SK-N-SH (cell line): ENCODE data around the gene MOCS2. TPM values are rescaled to one million over a fixed set of nuclear protein-coding genes. Genes with fewer than 3 reads are reported as not detected.

Experiments used
- CTCF ChIA-PET: fragments of 300-600, 350-600 bp; formaldehyde crosslinking; extraction: SDS; loops from one replicate; lab custom pipeline; 2021; lab: Yijun Ruan, JAX
- POLR2A ChIA-PET: fragments of 350-600 bp; sonication (Branson Sonifier 250); formaldehyde crosslinking; extraction: SDS; loops from one replicate; lab custom pipeline; 2020; ENCODE audit warnings: antibody characterized with exemption, inconsistent platforms; lab: Yijun Ruan, JAX
- DNase-seq: peaks from one replicate; pipeline ENCODE4 v3.0.0; 2012
- H2AFZ ChIP-seq: fragments of 200-600 bp; sonication (generic); 2 replicates; pipeline ENCODE4 v1.8.1; 2016; ENCODE audit warnings: antibody characterized with exemption, mild to moderate bottlenecking, low read depth
- H3F3A ChIP-seq: fragments of 200-600 bp; sonication (generic); replicated peaks from 2 replicates; pipeline ENCODE3; 2016; ENCODE audit warnings: antibody characterized with exemption, mild to moderate bottlenecking; ENCODE audit not compliant: insufficient read depth
- H3K27ac ChIP-seq, 2 experiments: fragments of 200-500 bp in 1 of 2; fragments of 200-600 bp in 1 of 2; sonication (Bioruptor generic) in 1 of 2; sonication (generic), shearing (Covaris generic) in 1 of 2; 2 replicates each; pipeline versions ENCODE4 v1.5.1 to v1.6.1; 2014 to 2016; ENCODE audit warnings: low read depth in 2 of 2, inconsistent platforms in 1 of 2, low read length in 1 of 2, mild to moderate bottlenecking in 1 of 2, mixed read lengths in 1 of 2
- H3K27me3 ChIP-seq: fragments of 200-600 bp; sonication (generic), shearing (Covaris generic); 2 replicates; pipeline ENCODE4 v1.6.1; 2016; ENCODE audit warnings: mixed run types; ENCODE audit not compliant: insufficient read depth
- H3K36me3 ChIP-seq, 2 experiments: fragments of 200-500 bp in 1 of 2; fragments of 200-600 bp in 1 of 2; sonication (Bioruptor generic) in 1 of 2; sonication (generic) in 1 of 2; replicated peaks in 1 of 2; 2 replicates each; pipeline versions ENCODE3 to v1.5.1; 2014 to 2016; ENCODE audit warnings: low read length in 1 of 2, mild to moderate bottlenecking in 1 of 2; ENCODE audit not compliant: insufficient read depth in 2 of 2, control insufficient read depth in 1 of 2
- H3K4me1 ChIP-seq, 2 experiments: fragments of 200-500 bp in 1 of 2; fragments of 200-600 bp in 1 of 2; sonication (Bioruptor generic) in 1 of 2; sonication (generic), shearing (Covaris generic) in 1 of 2; 2 replicates each; pipeline versions ENCODE4 v1.5.1 to v1.6.1; 2014 to 2016; ENCODE audit warnings: low read depth in 1 of 2, low read length in 1 of 2, mixed run types in 1 of 2; ENCODE audit not compliant: insufficient read depth in 2 of 2, control insufficient read depth in 1 of 2
- H3K4me2 ChIP-seq: fragments of 200-600 bp; sonication (generic), shearing (Covaris generic); 2 replicates; pipeline ENCODE4 v1.6.1; 2017; ENCODE audit warnings: mixed run types
- H3K4me3 ChIP-seq, 2 experiments: fragments of 200-500 bp in 1 of 2; fragments of 200-600 bp in 1 of 2; sonication (Bioruptor generic) in 1 of 2; sonication (generic), shearing (Covaris generic) in 1 of 2; 2 replicates each; pipeline versions ENCODE4 v1.5.1 to v1.8.1; 2014 to 2016; ENCODE audit warnings: low read depth in 2 of 2, inconsistent platforms in 1 of 2, low read length in 1 of 2, mild to moderate bottlenecking in 1 of 2, mixed read lengths in 1 of 2, moderate library complexity in 1 of 2
- H3K79me2 ChIP-seq: fragments of 200-600 bp; sonication (generic); 2 replicates; pipeline ENCODE4 v1.8.1; 2017; ENCODE audit warnings: mild to moderate bottlenecking; ENCODE audit not compliant: insufficient read depth
- H3K9ac ChIP-seq: fragments of 200-600 bp; sonication (generic); 2 replicates; pipeline ENCODE4 v1.6.1; 2017; ENCODE audit warnings: mixed run types
- H3K9me2 ChIP-seq: fragments of 200-600 bp; sonication (generic); 2 replicates; pipeline ENCODE4 v1.6.1; 2017; ENCODE audit warnings: mixed run types
- H3K9me3 ChIP-seq: fragments of 200-600 bp; sonication (generic); 2 replicates; pipeline ENCODE4 v1.6.1; 2017; ENCODE audit warnings: mixed run types, mild to moderate bottlenecking, moderate library complexity
- H4K20me1 ChIP-seq: fragments of 200-600 bp; sonication (generic); 2 replicates; pipeline ENCODE4 v1.6.1; 2017; ENCODE audit warnings: mild to moderate bottlenecking, mixed run types; ENCODE audit not compliant: insufficient read depth
- GATA2 ChIP-seq: sonication (generic); formaldehyde crosslinking; IDR thresholded peaks from 2 replicates; pipeline ENCODE4 v1.5.0; 2020; ENCODE audit warnings: mild to moderate bottlenecking, missing genetic modification reagents
- MEF2A ChIP-seq: IDR thresholded peaks from 2 replicates; pipeline ENCODE4 v1.4.0; 2012; ENCODE audit warnings: low read depth, borderline replicate concordance
- RFX5 ChIP-seq: IDR thresholded peaks from 2 replicates; pipeline ENCODE4 v1.6.1; 2012; ENCODE audit warnings: mild to moderate bottlenecking, improper control_type of control experiment, low read length
- SIN3A ChIP-seq: IDR thresholded peaks from 2 replicates; pipeline ENCODE4 v1.6.1; 2012; ENCODE audit warnings: low read depth, mild to moderate bottlenecking, low read length, moderate library complexity, borderline replicate concordance
- TAF1 ChIP-seq: IDR thresholded peaks from 2 replicates; pipeline ENCODE4 v1.6.1; 2012; ENCODE audit warnings: low read depth, mild to moderate bottlenecking, low read length, moderate library complexity, borderline replicate concordance
- WGBS: methylation state at CpG from one replicate; pipeline ENCODE4 v1.1.6; 2017; ENCODE audit warnings: low lambda C conversion rate; 5-methylcytosine and 5-hydroxymethylcytosine counted together
- polyA plus RNA-seq, 3 experiments: library from polyadenylated mRNA; depleted of rRNA; stranded (reverse); fragments of >200 nt; gene quantifications; 2 replicates each; pipeline ENCODE4 v1.2.3, GENCODE V29; 2012
- TF ChIP-seq, protein P1 (sequence below): IDR thresholded peaks from 2 replicates; pipeline ENCODE4 v1.6.1; 2012; ENCODE audit warnings: mild to moderate bottlenecking, low read depth, low read length, moderate library complexity
- TF ChIP-seq, protein P2 (sequence below): IDR thresholded peaks from 2 replicates; pipeline ENCODE4 v1.4.0; 2012; ENCODE audit warnings: low read depth
- TF ChIP-seq, protein P3 (sequence below): IDR thresholded peaks from 2 replicates; pipeline ENCODE4 v1.4.0; 2012; ENCODE audit warnings: low read depth, borderline replicate concordance

The MOCS2 gene
- polyA plus RNA-seq, 1 of the 3 experiments (the other 2 are of a cell fraction): 26.4 TPM

DNA sequence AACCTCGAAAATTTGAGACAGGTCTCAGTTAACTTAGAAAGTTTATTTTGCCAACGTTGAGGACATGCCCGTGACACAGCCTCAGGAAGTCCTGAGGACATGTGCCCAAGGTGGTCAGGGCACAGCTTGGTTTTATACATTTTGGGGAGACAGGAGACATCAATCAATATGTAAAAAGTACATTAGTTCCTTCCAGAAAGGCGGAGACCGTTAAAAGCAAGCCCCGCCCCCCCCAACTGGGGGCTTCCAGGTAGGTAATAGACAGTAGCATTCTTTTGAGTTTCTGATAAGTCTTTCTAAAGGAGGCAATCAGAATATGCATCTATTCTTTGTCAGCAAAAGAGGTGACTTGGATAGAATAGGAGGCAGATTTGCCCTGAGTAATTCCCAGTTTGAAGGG lies 599 bp upstream of the MOCS2 start (continued):
- no peak for TF ChIP-seq RFX5
- TF ChIP-seq, protein P1, sequence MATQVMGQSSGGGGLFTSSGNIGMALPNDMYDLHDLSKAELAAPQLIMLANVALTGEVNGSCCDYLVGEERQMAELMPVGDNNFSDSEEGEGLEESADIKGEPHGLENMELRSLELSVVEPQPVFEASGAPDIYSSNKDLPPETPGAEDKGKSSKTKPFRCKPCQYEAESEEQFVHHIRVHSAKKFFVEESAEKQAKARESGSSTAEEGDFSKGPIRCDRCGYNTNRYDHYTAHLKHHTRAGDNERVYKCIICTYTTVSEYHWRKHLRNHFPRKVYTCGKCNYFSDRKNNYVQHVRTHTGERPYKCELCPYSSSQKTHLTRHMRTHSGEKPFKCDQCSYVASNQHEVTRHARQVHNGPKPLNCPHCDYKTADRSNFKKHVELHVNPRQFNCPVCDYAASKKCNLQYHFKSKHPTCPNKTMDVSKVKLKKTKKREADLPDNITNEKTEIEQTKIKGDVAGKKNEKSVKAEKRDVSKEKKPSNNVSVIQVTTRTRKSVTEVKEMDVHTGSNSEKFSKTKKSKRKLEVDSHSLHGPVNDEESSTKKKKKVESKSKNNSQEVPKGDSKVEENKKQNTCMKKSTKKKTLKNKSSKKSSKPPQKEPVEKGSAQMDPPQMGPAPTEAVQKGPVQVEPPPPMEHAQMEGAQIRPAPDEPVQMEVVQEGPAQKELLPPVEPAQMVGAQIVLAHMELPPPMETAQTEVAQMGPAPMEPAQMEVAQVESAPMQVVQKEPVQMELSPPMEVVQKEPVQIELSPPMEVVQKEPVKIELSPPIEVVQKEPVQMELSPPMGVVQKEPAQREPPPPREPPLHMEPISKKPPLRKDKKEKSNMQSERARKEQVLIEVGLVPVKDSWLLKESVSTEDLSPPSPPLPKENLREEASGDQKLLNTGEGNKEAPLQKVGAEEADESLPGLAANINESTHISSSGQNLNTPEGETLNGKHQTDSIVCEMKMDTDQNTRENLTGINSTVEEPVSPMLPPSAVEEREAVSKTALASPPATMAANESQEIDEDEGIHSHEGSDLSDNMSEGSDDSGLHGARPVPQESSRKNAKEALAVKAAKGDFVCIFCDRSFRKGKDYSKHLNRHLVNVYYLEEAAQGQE: no peak
- TF ChIP-seq, protein P2, sequence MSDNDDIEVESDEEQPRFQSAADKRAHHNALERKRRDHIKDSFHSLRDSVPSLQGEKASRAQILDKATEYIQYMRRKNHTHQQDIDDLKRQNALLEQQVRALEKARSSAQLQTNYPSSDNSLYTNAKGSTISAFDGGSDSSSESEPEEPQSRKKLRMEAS: no peak

DNA sequence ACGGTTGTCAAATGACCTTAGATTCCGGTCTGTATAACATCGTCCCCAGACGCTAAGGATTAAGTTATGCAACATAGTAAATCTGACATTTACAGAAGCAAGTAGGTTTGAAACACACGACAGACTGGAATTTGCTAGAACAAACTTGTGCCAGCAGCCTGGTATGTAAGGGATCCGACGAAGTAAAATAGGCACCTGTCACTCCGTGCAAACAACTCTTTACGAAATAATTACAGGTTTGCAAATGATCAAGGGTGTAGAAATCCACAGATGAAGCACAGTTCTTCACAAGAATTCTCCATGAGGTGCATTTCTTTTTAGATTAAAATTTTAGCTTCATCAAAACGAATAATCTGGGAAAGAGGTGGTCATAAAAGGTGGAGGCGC lies 508 bp downstream of the MOCS2 start:
- WGBS: 3% methylated on average over 11 of the region's 11 CpGs
- H3K9ac ChIP-seq: peak overlapping the region; percentile 56
- POLR2A ChIA-PET: no interaction called here

DNA sequence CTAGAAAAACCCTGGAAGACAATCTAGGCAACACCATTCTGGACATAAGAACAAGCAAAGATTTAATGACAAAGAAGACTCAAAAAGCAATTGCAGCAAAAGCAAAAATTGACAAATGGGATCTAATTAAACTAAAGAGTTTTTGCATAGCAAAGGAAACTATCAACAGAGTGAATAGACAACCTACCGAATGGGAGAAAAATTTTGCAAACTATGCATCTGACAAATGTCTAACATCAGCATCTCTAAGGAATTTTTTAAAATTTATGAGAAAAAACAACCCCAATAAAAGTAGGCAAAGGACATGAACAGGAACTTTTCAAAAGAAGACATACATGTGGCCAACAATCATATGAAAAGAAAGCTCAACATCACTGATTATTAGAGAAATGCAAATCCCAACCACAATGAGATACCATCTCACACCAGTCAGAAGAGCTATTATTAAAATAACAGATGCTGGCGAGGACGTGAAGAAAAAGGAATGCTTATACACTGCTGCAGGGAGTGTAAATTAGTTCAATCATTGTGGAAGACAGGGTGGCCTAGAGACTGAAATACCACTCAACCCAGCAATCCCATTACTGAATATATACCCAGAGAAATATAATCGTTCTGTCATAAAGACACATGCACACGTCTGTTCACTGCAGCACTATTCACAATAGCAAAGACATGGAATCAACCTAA lies 3.8 kb downstream of the MOCS2 start:
- POLR2A ChIA-PET: no interaction called here
- CTCF ChIA-PET: interaction anchor here (0.6 to 1.7 kb wide), 5 partner anchors 10 to 1123 kb away, joined by 3 to 8 read pairs (median 4); no protein-coding TSS in a partner anchor
- WGBS: 93% methylated on average over 5 of the region's 5 CpGs

More for the DNA sequence above, 508 bp downstream of the MOCS2 start:
- Histone ChIP-seq H2AFZ (peak overlapping the region; percentile 75), H3K27ac (no peak overlapping the region; a peak in 1 of 4 replicates), H3K9me3 (no peaks in the 10 kb centered on the region), H4K20me1 (no peaks in the 10 kb centered on the region), H3K4me3 (peak overlapping the region; percentile 75 to 84), H3F3A (peaks cover 13% of the 10 kb centered on the region), H3K4me1 (peaks cover 6 to 9% of the 10 kb centered on the region in 2 experiments; a peak in 2 of 4 replicates), H3K79me2 (peaks cover 35% of the 10 kb centered on the region), H3K27me3 (no peaks in the 10 kb centered on the region), H3K4me2 (peak overlapping the region; percentile 86), H3K9me2 (no peaks in the 10 kb centered on the region), H3K36me3 (peaks cover 9 to 26% of the 10 kb centered on the region in 2 experiments)
- CTCF ChIA-PET: interaction anchor here (1.5 to 1.7 kb wide), 4 partner anchors 10 to 1120 kb away, joined by 3 to 6 read pairs (median 4); no protein-coding TSS in a partner anchor
- no peak for DNase-seq
- 0 out of 2 replicates have a peak, but pooled peaks have one; percentile 14 for TF ChIP-seq SIN3A
- TF ChIP-seq MEF2A: no peak

More for the DNA sequence above, 3.8 kb downstream of the MOCS2 start:
- peaks cover 5 to 7% of the 10 kb centered on the region in 2 experiments; a peak in 2 of 4 replicates for H3K4me1 ChIP-seq
- no peaks in the 10 kb centered on the region for H3K9me3 ChIP-seq
- H3K9ac ChIP-seq: no peak overlapping the region
- H3K27ac ChIP-seq: no peak overlapping the region
- H4K20me1 ChIP-seq: no peaks in the 10 kb centered on the region
- peaks cover 38% of the 10 kb centered on the region for H3K79me2 ChIP-seq
- no peak for DNase-seq
- H2AFZ ChIP-seq: no peak overlapping the region
- H3K27me3 ChIP-seq: no peaks in the 10 kb centered on the region
- no peak for TF ChIP-seq TAF1
- TF ChIP-seq, protein P3, sequence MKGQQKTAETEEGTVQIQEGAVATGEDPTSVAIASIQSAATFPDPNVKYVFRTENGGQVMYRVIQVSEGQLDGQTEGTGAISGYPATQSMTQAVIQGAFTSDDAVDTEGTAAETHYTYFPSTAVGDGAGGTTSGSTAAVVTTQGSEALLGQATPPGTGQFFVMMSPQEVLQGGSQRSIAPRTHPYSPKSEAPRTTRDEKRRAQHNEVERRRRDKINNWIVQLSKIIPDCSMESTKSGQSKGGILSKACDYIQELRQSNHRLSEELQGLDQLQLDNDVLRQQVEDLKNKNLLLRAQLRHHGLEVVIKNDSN: no peak
- TF ChIP-seq GATA2: no peak
- TF ChIP-seq, all 33 proteins: peak for 0
- Histone ChIP-seq H3F3A (peaks cover 15% of the 10 kb centered on the region), H3K4me3 (no peak overlapping the region), H3K4me2 (no peak overlapping the region), H3K36me3 (peaks cover 33 to 35% of the 10 kb centered on the region in 2 experiments), H3K9me2 (no peaks in the 10 kb centered on the region)
